Activated CD4-positive, alpha-beta T cell treated with anti-CD3 and anti-CD28 coated beads, Interleukin-2, Interleukin-4, amounts not matched to agents 100 ng/mL and 50 ng/mL, durations not matched to agents 16 hours and 8 hours (primary cell): ENCODE data around the gene RBM42.
"Not testable (repeated sequence)": the region's sequence is repeated elsewhere in the genome, so short reads cannot be mapped to it uniquely, and the experiment has no call there.

Source experiments
- DNase-seq: peaks from one replicate; pipeline ENCODE4 v3.0.0-alpha.2; 2020; ENCODE audit warnings: low spot score

The RBM42 gene

GRCh38 chr19:35628565-35629331 is at the start of gene RBM42:
TSS of gene RBM42 (plus strand) at chr19:35629036. CDS start at chr19:35629154, 118 bp downstream.
- peak; percentile 99 for DNase-seq

GRCh38 chr19:35582760-35583159 is 46.1 kb upstream of the RBM42 start:
- no peak for DNase-seq

GRCh38 chr19:35585848-35586247 is 43.0 kb upstream of the RBM42 start, which contains the start of gene PMIS2:
TSS of gene PMIS2 (plus strand) at chr19:35586173. CDS start at chr19:35586260, 87 bp downstream.
- DNase-seq: no peak

GRCh38 chr19:35587321-35587720 is 41.5 kb upstream of the RBM42 start:
- DNase-seq: no peak

- DNase-seq: no peak
These were observed 38.0 kb upstream of the RBM42 start for GRCh38 chr19:35590875-35591274.

GRCh38 chr19:35592226-35592625 is 36.6 kb upstream of the RBM42 start:
- DNase-seq: peak; percentile 15

GRCh38 chr19:35595026-35595425 is 33.8 kb upstream of the RBM42 start:
- DNase-seq: not testable (repeated sequence)

- no peak for DNase-seq
These were observed 32.9 kb upstream of the RBM42 start for GRCh38 chr19:35595928-35596327.

- peak; percentile 18 for DNase-seq
These were observed 32.4 kb upstream of the RBM42 start for GRCh38 chr19:35596366-35596999.

GRCh38 chr19:35601971-35602370 is 26.9 kb upstream of the RBM42 start:
- no peak for DNase-seq

- not testable (repeated sequence) for DNase-seq
These were observed 24.4 kb upstream of the RBM42 start for GRCh38 chr19:35604436-35604835.

- DNase-seq: not testable (repeated sequence)
These were observed 21.7 kb upstream of the RBM42 start for GRCh38 chr19:35607170-35607569.

- DNase-seq: no peak
These were observed 21.2 kb upstream of the RBM42 start for GRCh38 chr19:35607661-35608060.

- DNase-seq: no peak
These were observed 20.6 kb upstream of the RBM42 start for GRCh38 chr19:35608251-35608650.

GRCh38 chr19:35609851-35610353 is 18.9 kb upstream of the RBM42 start:
- DNase-seq: peak; percentile 22

GRCh38 chr19:35612224-35612558 is 16.6 kb upstream of the RBM42 start:
- no peak for DNase-seq

- DNase-seq: peak; percentile 97
These were observed 16.1 kb upstream of the RBM42 start, which contains the start of gene HAUS5 for GRCh38 chr19:35612559-35613321. TSS of gene HAUS5 (plus strand) at chr19:35612735. CDS start at chr19:35612795, 60 bp downstream.

GRCh38 chr19:35613574-35613973 is 15.3 kb upstream of the RBM42 start:
- DNase-seq: no peak

GRCh38 chr19:35615036-35615435 is 13.8 kb upstream of the RBM42 start:
- DNase-seq: no peak

GRCh38 chr19:35618857-35619256 is 10.0 kb upstream of the RBM42 start:
- no peak for DNase-seq

- DNase-seq: no peak
These were observed 9.4 kb upstream of the RBM42 start for GRCh38 chr19:35619290-35619923.

- DNase-seq: no peak
These were observed 8.8 kb upstream of the RBM42 start for GRCh38 chr19:35620001-35620400.
